Keratinocyte (primary cell): ENCODE results near the gene NUCKS1.

Experiments
- CTCF ChIP-seq, 3 experiments: IDR thresholded peaks in 1 of 3; conservative IDR thresholded peaks in 1 of 3; optimal IDR thresholded peaks in 1 of 3; 2 replicates in 2 of 3; 3 replicates in 1 of 3; pipeline versions ENCODE3 to v1.5.1; 2011; ENCODE audit warnings: low read length in 3 of 3, mild to moderate bottlenecking in 3 of 3, moderate library complexity in 2 of 3, control low read depth in 1 of 3, inconsistent platforms in 1 of 3; ENCODE audit not compliant: insufficient read depth in 2 of 3; ENCODE audit errors: extremely low read depth in 1 of 3
- EZH2 ChIP-seq: IDR thresholded peaks from one replicate; pipeline ENCODE4 v1.6.1; 2012; ENCODE audit warnings: inconsistent platforms, mild to moderate bottlenecking, low read length, moderate library complexity

- TF ChIP-seq CTCF (optimal IDR thresholded peaks at IDR 0.05 in 1 of 3, IDR thresholded peaks at IDR 0.05 in 1 of 3, conservative IDR thresholded peaks at IDR 0.05 in 1 of 3; ENCODE audit: extremely low read depth in 1 of 3, insufficient read depth in 2 of 3, low read length in 3 of 3): no peak
- no peak for TF ChIP-seq EZH2
Measured at GRCh38 chr1:205774198-205775014, 24.4 kb upstream of the NUCKS1 start.
